HCT116 (cell line): ENCODE measurements around the gene MTHFS.

ENCODE experiments used
- CEBPB ChIP-seq: IDR thresholded peaks from 2 replicates; pipeline ENCODE4 v1.6.1; 2012; ENCODE audit warnings: low read depth
- EZH2 ChIP-seq: fragments of 200-600 bp; sonication (generic); IDR thresholded peaks from 2 replicates; pipeline ENCODE4 v1.6.1; 2017; ENCODE audit warnings: antibody characterized with exemption, mixed run types
- MAX ChIP-seq: IDR thresholded peaks from 2 replicates; pipeline ENCODE4 v1.6.1; 2012
- POLR2A ChIP-seq: IDR thresholded peaks from 2 replicates; pipeline ENCODE4 v1.7.0; 2011; ENCODE audit warnings: borderline replicate concordance; ENCODE audit not compliant: insufficient read depth, insufficient read length; ENCODE audit errors: extremely low read depth
- POLR2AphosphoS5 ChIP-seq: IDR thresholded peaks from 2 replicates; pipeline ENCODE4 v1.6.1; 2011; ENCODE audit warnings: mild to moderate bottlenecking, low read depth, low read length, moderate library complexity
- RAD21 ChIP-seq: IDR thresholded peaks from 2 replicates; pipeline ENCODE4 v1.6.1; 2012; ENCODE audit warnings: low read depth, mild to moderate bottlenecking
- REST ChIP-seq: IDR thresholded peaks from 2 replicates; pipeline ENCODE4 v1.6.1; 2012; ENCODE audit warnings: low read depth
- YY1 ChIP-seq: IDR thresholded peaks from 2 replicates; pipeline ENCODE4 v1.6.1; 2011; ENCODE audit warnings: low read length, low read depth, moderate library complexity, mild to moderate bottlenecking; ENCODE audit not compliant: insufficient replicate concordance; ENCODE audit errors: extremely low read depth
- ZBTB33 ChIP-seq: IDR thresholded peaks from 2 replicates; pipeline ENCODE4 v1.6.1; 2011; ENCODE audit warnings: mild to moderate bottlenecking, low read length, moderate library complexity; ENCODE audit not compliant: insufficient replicate concordance; ENCODE audit errors: extremely low read depth
- TF ChIP-seq, protein P1 (sequence below), 3 experiments: fragments of 200-600 bp in 1 of 3; sonication (generic) in 1 of 3; IDR thresholded peaks in 2 of 3; conservative IDR thresholded peaks in 1 of 3; 2 replicates each; pipeline ENCODE4 v1.5.1; 2012 to 2017; ENCODE audit warnings: low read depth in 2 of 3, low read length in 2 of 3, antibody characterized with exemption in 1 of 3, borderline replicate concordance in 1 of 3, control low read depth in 1 of 3, mild to moderate bottlenecking in 1 of 3, mixed read lengths in 1 of 3, mixed run types in 1 of 3, moderate library complexity in 1 of 3; ENCODE audit not compliant: insufficient read depth in 1 of 3
- TF ChIP-seq, protein P2 (sequence below): IDR thresholded peaks from 2 replicates; pipeline ENCODE4 v1.6.1; 2012

DNA sequence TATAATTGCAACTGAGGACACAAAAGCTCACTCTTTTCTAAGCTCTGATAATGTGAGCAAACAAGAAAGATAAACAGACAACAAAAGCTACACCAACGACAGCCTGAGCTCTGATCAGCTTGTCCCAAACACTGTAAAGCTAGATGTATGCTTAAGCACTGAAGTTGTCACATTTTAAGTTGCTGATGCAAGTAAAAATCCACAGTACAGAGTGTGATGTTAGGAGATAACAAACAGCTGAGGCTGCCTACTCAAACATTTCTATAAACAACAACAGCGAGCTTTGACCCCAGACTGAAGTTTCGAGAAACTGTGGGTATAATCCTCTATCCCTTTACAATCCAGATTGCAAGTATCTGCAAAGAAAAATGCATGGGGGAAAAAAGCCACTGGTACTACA lies 10.7 kb downstream of the MTHFS start:
- TF ChIP-seq RAD21 = no peak
- TF ChIP-seq, protein P1, sequence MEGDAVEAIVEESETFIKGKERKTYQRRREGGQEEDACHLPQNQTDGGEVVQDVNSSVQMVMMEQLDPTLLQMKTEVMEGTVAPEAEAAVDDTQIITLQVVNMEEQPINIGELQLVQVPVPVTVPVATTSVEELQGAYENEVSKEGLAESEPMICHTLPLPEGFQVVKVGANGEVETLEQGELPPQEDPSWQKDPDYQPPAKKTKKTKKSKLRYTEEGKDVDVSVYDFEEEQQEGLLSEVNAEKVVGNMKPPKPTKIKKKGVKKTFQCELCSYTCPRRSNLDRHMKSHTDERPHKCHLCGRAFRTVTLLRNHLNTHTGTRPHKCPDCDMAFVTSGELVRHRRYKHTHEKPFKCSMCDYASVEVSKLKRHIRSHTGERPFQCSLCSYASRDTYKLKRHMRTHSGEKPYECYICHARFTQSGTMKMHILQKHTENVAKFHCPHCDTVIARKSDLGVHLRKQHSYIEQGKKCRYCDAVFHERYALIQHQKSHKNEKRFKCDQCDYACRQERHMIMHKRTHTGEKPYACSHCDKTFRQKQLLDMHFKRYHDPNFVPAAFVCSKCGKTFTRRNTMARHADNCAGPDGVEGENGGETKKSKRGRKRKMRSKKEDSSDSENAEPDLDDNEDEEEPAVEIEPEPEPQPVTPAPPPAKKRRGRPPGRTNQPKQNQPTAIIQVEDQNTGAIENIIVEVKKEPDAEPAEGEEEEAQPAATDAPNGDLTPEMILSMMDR (IDR thresholded peaks at IDR 0.05 in 2 of 3, conservative IDR thresholded peaks at IDR 0.05 in 1 of 3; ENCODE audit: borderline replicate concordance in 1 of 3, insufficient read depth in 1 of 3, low read depth in 2 of 3, low read length in 2 of 3) = no peak
- no peak for TF ChIP-seq POLR2A
- TF ChIP-seq ZBTB33 = no peak
- TF ChIP-seq, protein P2, sequence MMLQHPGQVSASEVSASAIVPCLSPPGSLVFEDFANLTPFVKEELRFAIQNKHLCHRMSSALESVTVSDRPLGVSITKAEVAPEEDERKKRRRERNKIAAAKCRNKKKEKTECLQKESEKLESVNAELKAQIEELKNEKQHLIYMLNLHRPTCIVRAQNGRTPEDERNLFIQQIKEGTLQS = no peak
- no peak for TF ChIP-seq CEBPB
- no peak for TF ChIP-seq EZH2
- TF ChIP-seq REST = no peak
- no peak for TF ChIP-seq MAX
- no peak for TF ChIP-seq YY1
- no peak for TF ChIP-seq POLR2AphosphoS5
